ENCODE data around the gene TEKT3.
A peak's percentile ranks its signal among the peaks of the same experiment; 100 is the strongest.

The TEKT3 gene

GRCh38 chr17:15341385-15341849 is at the start of gene TEKT3:
Gene TEKT3 (minus strand): TSS chr17:15341597. CDS start chr17:15331585, 10,012 bp downstream.
- DNase-seq (ENCODE audit: low read depth in 2 of 2) = peak in 1 of 2 experiments; percentile 18

GRCh38 chr17:15388356-15389041 is 47.1 kb upstream of the TEKT3 start:
- DNase-seq (ENCODE audit: low read depth in 2 of 2) = no peak

- no peak for DNase-seq (ENCODE audit: low read depth in 2 of 2)
Observed at GRCh38 chr17:15386083-15386482, 44.7 kb upstream of the TEKT3 start.

- no peak for DNase-seq (ENCODE audit: low read depth in 2 of 2)
Observed at GRCh38 chr17:15385305-15385704, 43.9 kb upstream of the TEKT3 start.

- no peak for DNase-seq (ENCODE audit: low read depth in 2 of 2)
Observed at GRCh38 chr17:15384142-15384787, 42.9 kb upstream of the TEKT3 start.

GRCh38 chr17:15382914-15383313 is 41.5 kb upstream of the TEKT3 start:
- no peak for DNase-seq (ENCODE audit: low read depth in 2 of 2)

- no peak for DNase-seq (ENCODE audit: low read depth in 2 of 2)
Observed at GRCh38 chr17:15381707-15382106, 40.3 kb upstream of the TEKT3 start.

GRCh38 chr17:15380446-15380845 is 39.0 kb upstream of the TEKT3 start:
- no peak for DNase-seq (ENCODE audit: low read depth in 2 of 2)

- no peak for DNase-seq (ENCODE audit: low read depth in 2 of 2)
Observed at GRCh38 chr17:15379659-15380058, 38.3 kb upstream of the TEKT3 start.

- no peak for DNase-seq (ENCODE audit: low read depth in 2 of 2)
Observed at GRCh38 chr17:15378243-15378642, 36.8 kb upstream of the TEKT3 start.

GRCh38 chr17:15377616-15378015 is 36.2 kb upstream of the TEKT3 start:
- DNase-seq (ENCODE audit: low read depth in 2 of 2) = no peak

- no peak for DNase-seq (ENCODE audit: low read depth in 2 of 2)
Observed at GRCh38 chr17:15377200-15377599, 35.8 kb upstream of the TEKT3 start.

- no peak for DNase-seq (ENCODE audit: low read depth in 2 of 2)
Observed at GRCh38 chr17:15371376-15372130, 30.2 kb upstream of the TEKT3 start.

- DNase-seq (ENCODE audit: low read depth in 2 of 2) = no peak
Observed at GRCh38 chr17:15368600-15368999, 27.2 kb upstream of the TEKT3 start.

GRCh38 chr17:15366026-15366425 is 24.6 kb upstream of the TEKT3 start:
- DNase-seq (ENCODE audit: low read depth in 2 of 2) = no peak

GRCh38 chr17:15364615-15365014 is 23.2 kb upstream of the TEKT3 start:
- DNase-seq (ENCODE audit: low read depth in 2 of 2) = no peak

GRCh38 chr17:15363702-15364101 is 22.3 kb upstream of the TEKT3 start:
- DNase-seq (ENCODE audit: low read depth in 2 of 2) = no peak

GRCh38 chr17:15361592-15361991 is 20.2 kb upstream of the TEKT3 start:
- no peak for DNase-seq (ENCODE audit: low read depth in 2 of 2)

GRCh38 chr17:15361151-15361550 is 19.8 kb upstream of the TEKT3 start:
- no peak for DNase-seq (ENCODE audit: low read depth in 2 of 2)

GRCh38 chr17:15354256-15354655 is 12.9 kb upstream of the TEKT3 start:
- DNase-seq (ENCODE audit: low read depth in 2 of 2) = no peak

GRCh38 chr17:15351925-15352324 is 10.5 kb upstream of the TEKT3 start:
- DNase-seq (ENCODE audit: low read depth in 2 of 2) = peak; percentile 46 to 53

GRCh38 chr17:15351478-15351840 is 10.1 kb upstream of the TEKT3 start:
- DNase-seq (ENCODE audit: low read depth in 2 of 2) = no peak
